ENCODE measurements around the gene PNPLA8.
"Not testable (repeated sequence)": the region's sequence is repeated elsewhere in the genome, so short reads cannot be mapped to it uniquely, and the experiment has no call there.

Gene PNPLA8, protein sequence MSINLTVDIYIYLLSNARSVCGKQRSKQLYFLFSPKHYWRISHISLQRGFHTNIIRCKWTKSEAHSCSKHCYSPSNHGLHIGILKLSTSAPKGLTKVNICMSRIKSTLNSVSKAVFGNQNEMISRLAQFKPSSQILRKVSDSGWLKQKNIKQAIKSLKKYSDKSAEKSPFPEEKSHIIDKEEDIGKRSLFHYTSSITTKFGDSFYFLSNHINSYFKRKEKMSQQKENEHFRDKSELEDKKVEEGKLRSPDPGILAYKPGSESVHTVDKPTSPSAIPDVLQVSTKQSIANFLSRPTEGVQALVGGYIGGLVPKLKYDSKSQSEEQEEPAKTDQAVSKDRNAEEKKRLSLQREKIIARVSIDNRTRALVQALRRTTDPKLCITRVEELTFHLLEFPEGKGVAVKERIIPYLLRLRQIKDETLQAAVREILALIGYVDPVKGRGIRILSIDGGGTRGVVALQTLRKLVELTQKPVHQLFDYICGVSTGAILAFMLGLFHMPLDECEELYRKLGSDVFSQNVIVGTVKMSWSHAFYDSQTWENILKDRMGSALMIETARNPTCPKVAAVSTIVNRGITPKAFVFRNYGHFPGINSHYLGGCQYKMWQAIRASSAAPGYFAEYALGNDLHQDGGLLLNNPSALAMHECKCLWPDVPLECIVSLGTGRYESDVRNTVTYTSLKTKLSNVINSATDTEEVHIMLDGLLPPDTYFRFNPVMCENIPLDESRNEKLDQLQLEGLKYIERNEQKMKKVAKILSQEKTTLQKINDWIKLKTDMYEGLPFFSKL

DNA sequence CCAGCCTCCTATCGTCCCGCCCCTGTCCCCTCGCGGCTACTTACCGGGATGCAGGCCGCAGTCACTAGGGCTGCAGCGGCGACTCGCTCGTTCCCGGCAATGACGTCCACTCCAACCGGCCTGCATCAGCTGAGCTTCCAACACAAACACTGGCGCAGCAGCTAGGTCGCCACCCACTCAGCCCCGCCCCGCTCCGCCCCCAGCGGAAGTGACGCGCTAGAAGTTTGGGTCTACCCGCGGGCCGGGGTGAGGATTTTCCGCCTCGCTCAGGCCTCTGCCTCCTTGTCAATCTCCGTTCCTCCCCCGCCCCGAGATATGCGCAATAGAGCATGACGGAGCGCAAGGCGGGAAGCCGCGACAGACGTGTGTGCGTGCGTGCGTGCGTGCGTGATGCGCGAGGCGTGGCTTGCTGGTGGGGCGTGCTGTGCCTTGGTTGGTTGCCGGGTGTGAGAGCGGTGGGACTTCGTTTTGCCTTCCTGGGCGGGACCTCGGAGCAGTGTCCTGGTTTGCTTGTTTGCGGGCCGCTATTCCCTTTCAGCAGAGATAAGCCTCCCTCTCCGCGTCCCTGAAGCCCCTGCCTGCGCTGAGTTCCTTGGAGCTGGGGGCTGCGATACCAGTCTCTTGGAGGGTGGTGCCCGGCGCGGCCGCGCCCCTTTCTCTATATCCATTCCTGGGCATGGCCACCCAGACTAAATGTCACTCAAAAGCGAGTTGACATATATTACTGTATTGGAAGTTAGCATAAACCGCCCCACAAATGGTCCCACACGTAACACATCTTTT is at the start of gene PNPLA8:
PNPLA8 (minus strand) TSS at position 151 of the 783 bp plus-strand sequence. CDS start 10,644 bp downstream, outside the sequence.
- peak; percentile 99 to 100 (median 100) for DNase-seq (ENCODE audit: low read depth in 3 of 3)

DNA sequence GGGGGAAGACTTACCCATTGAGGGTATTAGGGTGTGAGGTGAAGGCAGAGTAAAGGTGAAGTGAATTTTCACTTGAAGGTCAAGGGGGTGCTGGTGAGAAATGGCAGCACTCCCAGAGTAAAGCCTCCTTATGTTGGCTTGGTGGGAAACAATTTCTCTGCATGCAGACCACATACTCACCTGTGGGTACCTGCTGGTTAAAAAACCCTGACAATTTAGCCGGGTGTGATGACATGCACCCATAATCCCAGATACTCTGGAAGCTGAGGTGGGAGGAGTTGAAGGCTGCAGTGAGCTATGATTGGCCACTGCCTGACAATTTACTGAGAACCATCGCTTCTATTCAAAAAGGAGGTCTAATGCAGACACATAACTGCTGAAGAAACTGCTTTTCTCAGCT is 49.2 kb upstream of the PNPLA8 start:
- no peak for DNase-seq (ENCODE audit: low read depth in 3 of 3)

DNA sequence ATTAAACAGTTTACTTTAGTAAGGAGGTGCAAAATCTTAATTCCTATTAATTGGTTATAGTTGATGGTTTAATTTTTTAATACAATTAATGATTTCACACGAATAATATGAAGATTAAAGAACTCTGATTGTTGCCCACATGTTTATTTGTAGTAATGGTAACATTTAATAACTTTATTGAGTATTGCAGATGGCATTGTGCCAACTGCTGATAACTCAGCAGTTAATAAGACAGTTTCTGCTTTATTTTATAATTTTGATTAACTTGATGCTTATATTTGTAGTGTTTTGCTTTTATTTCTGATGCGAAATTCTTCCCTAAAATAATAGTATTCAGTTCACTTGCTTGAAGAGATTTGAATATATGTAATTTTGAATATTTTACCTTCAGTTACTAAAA is 46.5 kb upstream of the PNPLA8 start:
- DNase-seq (ENCODE audit: low read depth in 3 of 3): no peak

DNA sequence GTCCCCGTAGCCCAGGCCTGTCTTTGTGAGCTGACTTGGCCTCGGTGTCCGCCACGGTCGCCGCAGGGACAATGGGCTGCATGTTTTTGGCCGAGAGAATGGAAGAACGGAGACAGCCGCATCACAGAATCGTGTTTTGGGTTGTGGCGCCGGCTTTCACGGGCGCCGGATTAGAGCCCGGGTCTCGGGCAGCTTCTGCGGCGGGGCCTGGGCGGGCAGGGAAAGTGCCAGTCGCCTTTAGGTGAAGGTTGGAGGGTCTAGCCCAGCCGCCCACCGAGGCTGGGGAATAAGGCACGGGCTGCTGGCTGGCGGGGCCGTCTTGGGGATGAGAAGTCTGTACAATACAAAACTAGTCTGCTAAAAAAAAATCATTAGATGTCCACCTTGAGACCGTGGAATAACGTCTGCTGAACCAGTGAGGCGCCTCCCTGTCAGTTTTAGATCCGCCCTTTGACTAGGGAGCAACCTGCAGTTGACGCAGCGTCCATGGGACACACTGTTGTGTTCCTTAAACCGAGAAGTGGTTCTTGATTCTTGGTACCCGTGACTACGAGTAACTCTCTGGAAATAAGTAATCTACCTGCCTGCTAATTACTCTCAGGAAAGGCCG is 44.3 kb upstream of the PNPLA8 start:
- DNase-seq (ENCODE audit: low read depth in 3 of 3): peak; percentile 7 to 17 (median 9)

DNA sequence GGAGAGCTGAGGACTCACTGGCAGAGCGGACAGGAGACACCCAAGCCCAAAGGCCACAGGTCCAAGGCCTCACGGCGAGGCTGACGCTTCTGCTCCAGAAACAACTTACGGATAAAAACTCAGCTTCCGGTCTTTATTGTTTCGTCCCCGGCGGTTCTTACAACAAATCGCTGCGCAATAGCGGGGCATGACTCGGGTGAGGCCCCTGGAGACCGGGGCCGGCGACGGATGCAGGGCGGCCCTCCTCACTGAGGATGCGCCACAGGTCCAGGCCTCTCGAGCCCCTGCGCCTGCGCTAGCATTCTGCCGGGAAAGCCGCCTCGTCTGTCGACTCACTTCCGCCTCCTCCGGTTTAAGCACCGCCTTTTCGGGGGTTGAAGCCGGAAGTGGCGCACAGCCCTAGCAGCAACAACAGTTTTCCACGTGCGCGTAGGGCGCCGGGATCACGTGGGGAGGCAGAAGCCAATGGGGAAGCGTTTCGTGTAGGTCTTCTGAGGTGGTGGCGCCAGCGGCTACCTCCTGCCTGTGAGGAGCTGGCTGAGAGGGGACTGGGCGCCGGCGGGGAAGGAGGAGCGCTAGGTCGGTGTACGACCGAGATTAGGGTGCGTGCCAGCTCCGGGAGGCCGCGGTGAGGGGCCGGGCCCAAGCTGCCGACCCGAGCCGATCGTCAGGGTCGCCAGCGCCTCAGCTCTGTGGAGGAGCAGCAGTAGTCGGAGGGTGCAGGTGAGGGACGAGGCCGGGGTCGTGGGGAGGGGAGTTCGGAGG is 43.6 kb upstream of the PNPLA8 start, which contains the start of the genes DNAJB9 and THAP5:
DNAJB9 (plus strand) TSS at position 494 of the 765 bp plus-strand sequence. CDS start 1,853 bp downstream, outside the sequence.
THAP5 (minus strand) TSS at position 326 of the 765 bp plus-strand sequence; CDS start at position 189, 137 bp downstream.
- peak; percentile 94 to 99 (median 98) for DNase-seq (ENCODE audit: low read depth in 3 of 3)

DNA sequence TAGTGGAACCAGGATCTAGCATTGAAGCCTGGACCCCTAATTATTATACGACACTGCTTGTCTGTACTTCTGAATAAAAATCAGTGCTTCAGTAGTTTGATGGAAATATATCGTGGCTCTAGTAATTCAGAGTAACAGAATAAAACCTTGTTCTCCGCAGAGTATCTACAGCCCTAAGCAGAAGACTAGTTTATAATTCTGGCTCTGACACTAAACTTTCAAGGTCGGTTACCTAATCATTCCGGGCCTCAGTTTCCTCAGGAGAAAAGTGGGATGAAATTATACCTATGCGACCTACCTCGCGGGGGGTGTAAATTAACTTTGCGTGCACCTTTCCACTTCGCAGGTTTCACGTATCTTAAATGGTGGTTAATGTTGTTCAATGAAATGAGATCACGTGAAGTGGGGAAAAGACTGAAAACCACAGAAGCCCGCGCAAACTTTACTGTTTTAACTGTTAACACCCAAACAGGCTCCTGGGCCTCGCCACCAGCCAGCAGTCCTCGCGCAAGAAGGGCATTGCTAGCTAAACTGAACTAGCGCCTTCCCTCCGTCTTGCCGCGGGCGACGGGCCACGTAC is 43.0 kb upstream of the PNPLA8 start:
- DNase-seq (ENCODE audit: low read depth in 3 of 3): no peak

DNA sequence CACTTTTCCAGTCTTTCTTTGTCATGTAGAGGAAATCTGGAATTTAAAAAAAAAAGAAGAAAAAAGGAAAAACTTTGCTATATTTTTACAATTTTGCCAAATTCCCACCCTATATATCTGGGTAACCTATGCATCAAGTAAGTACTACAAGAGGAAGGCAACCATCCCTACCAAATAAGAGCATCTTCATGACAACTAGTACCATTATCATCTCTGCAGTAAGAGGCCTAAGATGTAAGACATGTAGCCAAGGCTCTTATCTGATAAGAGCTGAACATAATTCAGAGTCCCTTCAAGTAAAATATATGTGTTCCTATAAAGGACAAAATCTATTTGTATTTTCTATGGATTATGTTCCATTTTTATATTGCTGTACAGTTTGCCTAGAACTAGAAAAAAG is 40.1 kb upstream of the PNPLA8 start:
- DNase-seq (ENCODE audit: low read depth in 3 of 3): no peak

DNA sequence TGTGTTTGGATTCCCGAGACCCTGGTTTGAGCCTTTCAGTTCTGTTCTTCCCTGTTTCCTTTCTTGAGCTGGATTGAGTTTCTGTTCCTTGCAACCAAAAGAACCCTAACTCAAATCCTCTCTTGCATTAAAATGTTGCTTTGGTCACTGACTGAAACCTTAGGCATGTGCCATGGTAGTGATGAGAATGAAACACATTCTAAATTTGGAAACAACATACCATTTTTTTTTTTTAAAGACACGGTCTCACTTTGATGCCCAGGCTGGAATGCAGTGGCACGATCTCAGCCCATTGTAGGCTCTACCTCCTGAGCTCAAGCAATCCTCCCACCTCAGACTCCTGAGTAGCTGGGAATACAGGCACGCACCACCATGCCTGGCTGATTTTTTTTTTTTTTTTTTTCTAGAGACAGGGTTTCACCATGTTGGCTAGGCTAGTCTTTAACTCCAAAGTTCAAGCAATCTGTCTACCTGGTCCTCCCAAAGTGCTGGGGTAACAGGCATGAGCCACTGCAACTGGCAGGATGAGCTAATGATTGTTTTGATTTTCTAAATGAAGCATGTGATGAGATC is 35.2 kb upstream of the PNPLA8 start:
- DNase-seq (ENCODE audit: low read depth in 3 of 3): no peak

DNA sequence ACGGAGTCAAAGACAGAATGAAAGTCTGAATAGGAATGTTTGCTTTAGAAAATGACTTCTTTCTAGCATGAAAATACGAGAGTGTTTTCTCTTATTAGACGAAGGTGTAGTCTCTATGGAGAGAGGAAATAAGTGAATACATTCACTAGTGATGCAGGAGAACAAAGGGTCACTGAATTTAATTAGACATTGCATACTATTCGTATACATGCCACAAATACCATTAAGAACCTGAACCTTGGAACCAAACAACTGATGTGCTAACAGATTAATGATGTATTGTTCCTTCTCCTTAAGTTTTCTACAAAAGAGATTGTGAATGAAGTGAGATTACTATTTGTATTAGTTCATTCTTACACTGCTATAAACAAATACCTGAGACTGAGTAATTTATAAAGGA is 33.3 kb upstream of the PNPLA8 start:
- DNase-seq (ENCODE audit: low read depth in 3 of 3): no peak

DNA sequence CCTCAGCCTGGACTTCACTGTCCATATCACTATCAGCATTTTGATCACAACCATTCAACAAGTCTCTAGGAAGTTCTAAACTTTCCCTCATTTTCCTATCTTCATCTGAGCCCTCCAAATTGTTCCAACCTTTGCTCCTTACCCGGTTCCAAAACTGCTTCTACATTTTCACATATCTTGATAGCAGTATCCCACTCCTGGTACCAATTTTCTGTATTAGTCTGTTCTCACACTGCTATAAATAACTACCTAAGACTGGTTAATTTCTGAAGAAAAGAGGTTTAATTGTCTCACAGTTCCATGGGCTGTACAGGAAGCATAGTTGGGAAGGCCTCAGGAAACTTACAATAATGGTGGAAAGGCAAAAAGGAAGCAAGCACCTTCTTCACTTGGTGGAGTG is 31.7 kb upstream of the PNPLA8 start:
- DNase-seq (ENCODE audit: low read depth in 3 of 3): no peak

DNA sequence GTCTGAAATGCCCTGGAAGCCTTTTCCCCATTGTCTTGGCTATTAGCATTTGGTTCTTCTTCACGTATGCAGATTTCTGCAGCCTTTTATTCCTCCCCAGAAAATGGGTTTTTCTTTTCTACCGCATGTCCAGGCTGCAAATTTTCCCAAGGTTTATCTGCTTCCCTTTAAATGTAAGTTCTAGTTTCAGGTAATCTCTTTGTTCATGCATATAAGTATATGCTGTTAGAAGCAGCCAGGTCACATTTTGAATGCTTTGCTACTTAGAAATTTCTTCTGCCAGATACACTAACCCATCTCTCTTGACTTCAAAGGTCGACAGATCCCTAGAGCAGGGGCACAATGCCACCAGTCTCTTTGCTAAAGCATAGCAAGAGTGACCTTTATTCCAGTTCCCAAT is 31.3 kb upstream of the PNPLA8 start:
- DNase-seq (ENCODE audit: low read depth in 3 of 3): no peak

DNA sequence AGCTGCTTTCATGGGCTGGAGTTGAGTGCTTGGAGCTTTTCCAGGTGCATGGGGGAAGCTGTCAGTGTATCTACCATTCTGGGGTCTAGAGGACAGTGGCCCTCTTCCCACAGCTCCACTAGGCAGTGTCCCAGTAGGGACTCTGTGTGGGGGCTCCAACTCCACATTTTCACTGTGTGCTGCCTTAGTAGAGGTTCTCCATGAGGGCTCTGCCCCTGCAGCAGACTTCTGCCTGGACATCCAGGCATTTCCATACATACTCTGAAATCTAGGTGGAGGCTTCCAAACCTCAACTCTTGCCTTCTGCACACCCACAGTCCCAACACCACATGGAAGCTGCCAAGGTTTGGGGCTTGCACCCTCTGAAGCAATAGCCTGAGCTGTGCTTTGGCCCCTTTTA is 30.7 kb upstream of the PNPLA8 start:
- DNase-seq (ENCODE audit: low read depth in 3 of 3): not testable (repeated sequence)

DNA sequence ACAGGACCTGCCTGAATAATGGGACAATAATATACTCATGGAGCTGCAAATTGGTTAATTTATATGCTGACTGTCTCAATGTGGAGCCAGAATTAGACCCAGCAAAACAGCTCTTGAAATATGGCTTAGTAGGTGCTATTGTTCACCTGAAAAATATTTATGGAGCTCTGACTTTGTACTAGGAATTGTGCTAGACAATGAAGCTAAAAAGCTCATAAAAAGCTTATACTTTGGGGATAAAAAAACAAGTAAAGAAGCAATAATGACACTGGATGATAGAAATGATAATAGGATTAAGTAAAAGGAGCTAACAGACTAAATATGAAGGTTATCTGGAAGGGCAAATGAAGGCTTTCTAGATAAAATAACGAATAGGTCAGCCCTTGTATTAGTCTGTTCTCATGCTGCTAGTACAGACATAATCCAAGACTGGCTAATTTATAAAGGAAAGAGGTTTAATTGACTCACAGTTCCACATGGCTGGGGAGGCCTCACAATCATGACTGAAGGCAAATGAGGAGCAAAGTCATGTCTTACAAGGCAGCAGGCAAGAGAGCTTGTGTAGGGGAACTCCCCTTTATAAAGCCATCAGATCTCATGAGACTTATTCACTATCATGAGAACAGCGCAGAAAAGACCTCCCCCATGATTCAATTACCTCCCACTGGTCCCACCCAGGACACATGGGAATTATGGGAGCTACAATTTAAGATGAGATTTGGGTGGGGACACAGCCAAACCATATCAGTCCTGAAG is 22.4 kb upstream of the PNPLA8 start:
- not testable (repeated sequence) for DNase-seq (ENCODE audit: low read depth in 3 of 3)

DNA sequence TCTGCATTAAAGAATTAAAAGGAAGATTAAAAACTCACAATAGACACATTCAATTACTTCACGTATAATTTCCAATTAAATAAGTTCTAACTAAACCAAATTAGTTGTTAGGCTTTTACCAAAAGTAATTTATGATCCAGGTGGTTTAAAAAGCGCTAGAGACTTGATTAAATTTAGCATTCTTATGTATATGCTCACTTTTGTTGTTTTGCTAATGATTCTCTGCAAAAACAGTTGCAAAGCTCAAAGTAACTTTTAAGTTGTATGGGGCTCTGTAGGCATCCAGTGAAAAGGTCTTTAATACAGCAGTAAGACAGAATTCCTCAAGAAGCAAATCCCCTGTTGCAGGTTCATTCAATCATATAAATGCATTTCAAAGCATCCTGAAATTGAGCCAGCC is 15.5 kb upstream of the PNPLA8 start:
- no peak for DNase-seq (ENCODE audit: low read depth in 3 of 3)

DNA sequence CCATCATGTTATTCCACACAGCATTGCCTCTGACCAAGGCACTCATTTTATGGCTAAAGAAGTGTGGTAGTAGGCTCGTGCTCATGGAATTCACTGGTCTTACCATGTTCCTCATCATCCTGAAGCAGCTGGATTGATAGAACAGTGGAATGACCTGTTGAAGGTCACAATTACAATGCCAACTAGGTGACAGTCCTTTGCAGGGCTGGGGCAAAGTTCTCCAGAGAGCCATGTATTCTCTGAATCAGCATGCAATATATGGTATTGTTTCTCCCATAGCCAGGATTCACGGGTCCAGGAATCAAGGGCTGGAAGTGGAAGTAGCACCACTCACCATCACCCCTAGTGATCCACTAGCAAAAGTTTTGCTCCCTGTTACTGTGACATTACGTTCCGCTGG is 12.8 kb upstream of the PNPLA8 start:
- DNase-seq (ENCODE audit: low read depth in 3 of 3): not testable (repeated sequence)

DNA sequence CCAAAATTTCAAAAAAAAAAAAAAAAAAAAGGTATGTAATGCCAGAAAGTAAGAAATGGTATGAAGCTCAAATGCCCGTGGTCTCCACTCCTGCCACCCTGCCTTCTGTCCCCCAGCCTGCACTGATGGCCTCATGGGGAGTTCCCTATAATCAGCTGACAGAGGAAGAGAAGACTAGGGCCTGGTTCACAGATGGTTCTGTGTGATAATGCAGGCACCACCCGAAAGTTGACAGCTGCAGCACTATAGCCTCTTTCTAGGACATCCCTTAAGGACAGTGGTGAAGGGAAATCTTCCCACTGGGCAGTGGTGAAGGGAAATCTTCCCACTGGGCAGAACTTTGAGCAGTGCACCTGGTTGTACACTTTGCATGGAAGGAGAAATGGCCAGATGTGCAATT is 12.3 kb upstream of the PNPLA8 start:
- not testable (repeated sequence) for DNase-seq (ENCODE audit: low read depth in 3 of 3)

DNA sequence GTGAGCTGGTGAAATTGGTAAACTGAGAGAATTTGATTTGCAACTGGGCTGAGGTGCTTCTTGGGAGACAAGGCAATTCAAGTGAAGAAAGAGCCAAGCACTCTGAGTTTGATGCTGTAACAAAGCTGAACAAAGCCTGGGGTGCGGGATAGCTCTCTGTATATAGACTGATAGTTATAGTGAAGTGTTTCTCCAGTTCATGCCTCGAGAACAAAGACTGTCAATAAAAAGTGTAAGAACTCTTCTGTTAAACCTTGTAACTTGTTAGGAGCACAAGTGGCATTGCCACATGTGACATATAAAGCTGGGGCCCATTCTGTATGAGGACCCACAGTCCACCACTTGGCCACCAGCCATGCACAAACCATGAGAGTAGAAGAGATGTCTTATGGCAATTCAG is 11.3 kb upstream of the PNPLA8 start:
- no peak for DNase-seq (ENCODE audit: low read depth in 3 of 3)

DNA sequence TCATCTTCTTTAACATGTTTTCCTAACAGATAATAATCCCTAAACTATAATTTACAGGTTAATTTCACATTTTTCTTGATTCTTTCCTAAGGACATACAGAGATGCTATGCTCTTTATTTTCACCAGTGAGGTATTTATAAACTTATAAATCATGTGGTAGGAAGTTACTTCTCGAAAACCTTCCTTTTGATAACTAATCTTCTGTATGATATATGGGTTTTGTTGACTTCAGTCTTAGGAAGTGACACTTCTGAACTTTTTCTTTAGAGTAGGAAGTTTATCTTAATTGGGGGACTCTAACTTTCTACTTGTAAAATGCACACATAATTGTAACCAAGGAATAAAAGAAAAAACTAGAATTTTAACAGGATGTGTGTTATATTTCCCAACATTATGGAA is 9.8 kb upstream of the PNPLA8 start:
- DNase-seq (ENCODE audit: low read depth in 3 of 3): no peak

DNA sequence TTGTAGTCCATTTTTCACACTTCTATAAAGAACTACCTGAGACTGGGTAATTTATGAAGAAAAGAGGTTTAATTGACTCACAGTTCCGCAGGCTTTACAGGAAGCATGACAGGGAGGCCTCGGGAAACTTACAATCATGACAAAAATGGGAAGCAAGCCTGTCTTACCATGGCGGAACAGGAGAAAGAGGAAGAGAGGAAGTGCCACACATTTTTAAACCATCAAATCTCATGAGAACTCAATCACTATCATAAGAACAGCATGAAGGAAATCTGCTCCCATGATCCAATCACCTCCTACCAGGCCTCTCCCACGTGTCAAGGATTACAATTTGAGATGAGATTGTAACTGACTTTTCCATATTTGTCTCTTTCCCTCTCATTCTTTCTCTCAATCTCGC is 9.3 kb upstream of the PNPLA8 start:
- no peak for DNase-seq (ENCODE audit: low read depth in 3 of 3)
